Stimulated activated CD8-positive, alpha-beta memory T cell treated with anti-CD3 and anti-CD28 coated beads, Interleukin-15, amount 100 ng/mL, for 24 hours (primary cell): Measurements from ENCODE around the gene OR52N5.

Experiments used
- DNase-seq: peaks from one replicate; pipeline ENCODE4 v3.0.0-alpha.2; 2020; ENCODE audit warnings: low read depth

The OR52N5 gene

DNA sequence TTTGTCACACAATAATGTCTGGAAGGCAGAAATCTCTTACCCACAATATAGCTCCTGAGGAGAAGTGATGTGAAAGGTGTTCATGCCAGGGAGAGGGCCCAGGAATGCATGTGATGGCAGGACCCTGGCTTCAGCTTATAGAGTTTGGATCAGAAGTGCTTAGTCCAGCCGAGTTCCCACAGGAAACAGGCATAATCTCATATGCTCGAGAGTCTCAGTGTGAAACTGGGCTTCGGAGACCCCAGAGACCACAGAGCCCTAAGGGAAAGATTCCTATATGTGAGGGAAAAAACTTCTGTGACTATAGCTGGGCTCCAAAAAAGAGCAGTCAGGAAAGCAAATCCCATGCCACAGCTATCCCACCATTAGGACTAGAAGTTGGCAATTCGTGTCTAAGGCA is at the start of gene OR52N5:
Gene OR52N5 (minus strand): TSS at position 101 of the 400 bp plus-strand sequence. CDS start 4,721 bp downstream, outside the sequence.
- no peak for DNase-seq

DNA sequence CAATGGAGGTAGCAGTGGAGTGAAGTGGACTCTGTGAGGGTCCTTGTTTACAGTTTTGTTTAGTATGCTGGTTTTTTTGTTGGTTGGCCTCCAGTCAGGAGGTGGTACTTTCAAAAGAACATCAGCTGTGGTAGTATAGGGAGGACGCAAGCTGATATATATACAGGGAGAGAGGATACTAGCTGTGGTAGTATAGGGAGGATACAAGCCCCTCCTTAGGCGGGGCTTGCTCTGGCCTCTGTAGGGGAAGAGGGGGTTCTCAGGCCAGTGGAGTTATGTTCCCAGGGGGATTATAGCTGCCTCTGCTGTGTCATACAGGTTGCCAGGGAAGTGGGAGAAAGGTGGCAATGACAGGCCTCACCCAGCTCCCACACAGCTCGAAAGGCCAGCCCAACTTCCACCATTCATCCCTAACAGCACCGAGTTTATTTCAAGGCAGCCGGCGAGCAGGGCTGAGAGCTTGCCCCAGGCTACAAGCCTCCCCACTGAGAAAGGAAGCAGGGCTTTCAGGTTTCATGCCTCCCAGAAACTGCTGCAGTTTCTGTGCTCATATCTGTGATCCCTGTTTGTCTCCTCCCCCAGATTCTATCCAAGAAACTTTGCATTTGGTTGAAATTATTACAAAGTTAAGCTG is 48.2 kb upstream of the OR52N5 start:
- no peak for DNase-seq

DNA sequence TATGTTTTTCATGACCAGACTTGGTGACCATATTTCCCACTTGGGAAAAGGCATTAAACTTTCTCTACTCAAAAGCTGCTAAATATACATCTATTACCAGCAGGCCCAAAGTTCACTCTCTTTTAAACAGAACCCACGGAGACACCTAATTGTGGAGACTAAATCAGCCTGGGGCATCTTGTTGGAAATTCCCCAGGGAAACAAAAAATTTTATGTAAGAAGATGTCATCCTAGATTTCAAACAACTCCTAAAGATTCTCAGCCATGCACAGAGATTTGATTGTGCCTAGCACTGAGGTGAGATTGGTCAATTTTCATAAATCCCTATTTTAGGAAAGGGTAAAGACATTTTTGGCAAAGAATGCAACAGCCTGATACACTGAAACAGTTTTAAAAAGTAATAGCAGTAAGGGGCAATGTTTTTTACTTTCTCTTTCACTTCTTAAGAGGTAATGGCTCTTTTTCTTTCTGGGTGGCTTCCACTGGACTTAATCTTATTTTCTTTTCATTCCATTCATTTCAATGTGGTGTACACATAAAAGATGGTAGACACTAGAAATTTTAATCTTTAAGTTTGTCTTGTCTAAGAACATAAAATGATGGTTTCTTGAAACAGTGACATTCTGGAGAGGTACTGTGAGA is 35.2 kb upstream of the OR52N5 start:
- DNase-seq: no peak

DNA sequence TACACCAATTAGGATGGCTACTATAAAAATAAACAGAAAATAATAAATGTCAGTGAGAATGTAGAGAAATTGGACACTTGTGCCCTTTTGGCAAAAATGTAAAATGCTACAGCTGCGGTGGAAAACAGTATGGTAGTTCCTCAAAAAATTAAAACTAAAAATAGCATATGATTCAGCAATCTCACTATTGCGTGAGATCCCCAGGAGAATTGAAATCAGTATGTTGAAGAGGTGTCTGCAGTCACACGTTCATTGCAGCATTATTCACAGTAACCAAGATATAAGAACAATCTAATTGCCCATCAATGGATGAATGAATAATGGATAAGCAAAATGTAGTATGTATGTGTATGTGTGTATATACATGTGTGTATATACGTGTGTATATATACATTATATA is 32.4 kb upstream of the OR52N5 start:
- DNase-seq: no peak

DNA sequence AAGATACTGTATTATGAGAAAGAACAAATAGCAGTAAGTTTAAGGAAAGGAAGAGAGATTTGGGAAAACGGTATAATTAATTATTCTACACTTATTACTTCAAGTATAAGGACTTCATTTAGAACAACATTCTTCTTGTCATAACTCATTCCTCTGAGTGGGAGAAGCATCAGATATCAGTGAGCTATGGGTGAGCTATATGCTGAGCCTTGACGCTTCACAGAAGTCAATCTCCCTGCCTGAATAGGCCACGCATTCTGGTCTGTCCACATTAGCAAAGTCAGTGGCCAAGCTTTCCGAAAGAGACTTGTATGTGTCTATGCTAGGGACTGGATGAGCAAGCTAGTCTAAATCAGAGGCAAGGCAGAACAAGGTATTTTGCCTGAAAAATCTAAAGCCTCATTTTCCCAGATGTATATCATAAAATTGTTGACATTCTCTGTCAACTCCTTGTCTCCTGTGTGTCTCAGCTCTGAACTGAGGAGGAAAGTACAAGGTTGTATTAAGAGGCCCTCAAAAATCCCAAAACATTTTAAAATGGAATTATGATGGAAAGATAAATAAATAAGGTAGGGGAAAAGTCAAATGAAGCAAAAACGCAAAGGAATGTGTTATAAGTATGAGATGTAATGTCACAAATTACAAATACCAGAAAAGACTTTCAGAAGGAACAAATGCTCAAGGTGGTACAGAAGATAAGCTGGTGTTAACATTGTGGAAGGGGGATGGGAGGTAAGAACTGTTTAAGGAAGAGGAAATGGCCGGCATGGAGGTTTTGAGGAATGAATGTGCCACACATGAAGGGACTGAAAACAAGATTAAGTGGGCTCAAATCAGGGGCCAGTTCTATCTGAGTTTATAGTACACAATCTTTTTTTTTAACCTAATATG is 27.0 kb upstream of the OR52N5 start:
- DNase-seq: no peak

DNA sequence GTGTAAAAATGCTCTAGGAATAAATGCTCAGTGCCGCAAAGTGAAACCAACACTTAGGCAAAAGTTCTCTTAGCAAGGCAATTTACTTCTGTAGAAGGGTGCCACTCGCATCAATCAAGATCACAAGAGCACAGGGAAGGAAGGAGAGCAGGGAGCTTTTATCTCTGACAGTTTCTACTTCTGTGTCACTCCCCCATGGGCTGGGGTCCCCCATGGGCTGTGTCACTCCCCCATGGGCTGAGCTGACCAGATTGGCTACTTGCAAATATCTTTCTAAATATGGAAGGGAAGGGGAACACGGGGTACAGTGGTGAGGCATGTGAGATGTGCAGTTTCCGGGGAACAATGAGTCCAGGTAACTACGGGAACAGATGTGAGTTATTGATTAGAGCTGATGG is 26.0 kb upstream of the OR52N5 start:
- no peak for DNase-seq

DNA sequence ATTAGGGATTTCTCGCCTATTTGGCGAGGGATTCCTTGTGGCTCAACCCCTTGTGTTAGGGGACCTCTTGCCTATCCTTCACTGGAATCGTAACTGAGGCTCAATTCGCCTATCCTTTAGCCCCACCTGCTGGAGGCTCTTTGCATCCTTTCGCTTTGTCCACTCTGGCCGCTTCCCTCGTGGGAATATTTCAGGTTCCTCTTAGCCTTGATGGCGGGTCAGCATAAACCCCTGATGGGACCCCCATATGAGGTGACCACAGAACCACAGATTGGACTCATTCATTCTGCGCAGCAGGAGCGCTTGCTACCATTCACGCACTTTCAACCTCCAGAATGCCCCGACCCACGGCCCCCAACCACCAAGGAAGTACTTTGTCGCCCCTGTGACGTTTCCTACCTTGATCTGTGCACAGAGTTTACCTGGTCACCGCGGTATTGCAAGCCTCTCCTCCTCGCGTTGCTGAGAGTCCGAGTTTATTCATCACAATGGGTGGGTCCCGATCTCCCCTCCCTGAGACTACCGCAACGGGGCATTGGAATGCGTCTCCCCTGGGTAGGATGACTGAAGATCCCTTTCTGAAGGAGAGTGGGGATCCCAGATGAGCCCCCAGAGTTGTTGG is 25.5 kb upstream of the OR52N5 start, which contains the start of gene OR52N2:
Gene OR52N2 (plus strand): TSS at position 425 of the 622 bp plus-strand sequence. CDS start 11,412 bp downstream, outside the sequence.
- peak; percentile 35 for DNase-seq

DNA sequence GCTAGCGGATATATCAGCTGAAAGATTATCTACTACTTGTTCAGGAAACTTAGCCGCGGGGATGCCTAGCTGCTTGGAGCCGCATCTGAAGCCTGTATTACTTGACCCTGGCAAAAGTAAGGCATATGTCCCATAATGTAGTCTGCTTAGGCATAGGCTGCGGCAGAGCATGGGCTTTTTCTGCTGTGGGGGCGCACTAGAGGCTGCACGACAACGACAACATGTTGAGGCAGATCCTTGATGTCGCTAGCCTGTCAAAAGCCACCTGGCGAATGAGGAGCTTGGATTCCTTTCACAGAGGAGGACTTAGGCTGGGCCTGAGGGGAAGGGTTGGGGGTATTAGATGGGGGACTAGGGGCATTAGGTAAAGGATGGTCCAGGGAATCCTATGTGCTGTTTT is 24.4 kb upstream of the OR52N5 start:
- no peak for DNase-seq

DNA sequence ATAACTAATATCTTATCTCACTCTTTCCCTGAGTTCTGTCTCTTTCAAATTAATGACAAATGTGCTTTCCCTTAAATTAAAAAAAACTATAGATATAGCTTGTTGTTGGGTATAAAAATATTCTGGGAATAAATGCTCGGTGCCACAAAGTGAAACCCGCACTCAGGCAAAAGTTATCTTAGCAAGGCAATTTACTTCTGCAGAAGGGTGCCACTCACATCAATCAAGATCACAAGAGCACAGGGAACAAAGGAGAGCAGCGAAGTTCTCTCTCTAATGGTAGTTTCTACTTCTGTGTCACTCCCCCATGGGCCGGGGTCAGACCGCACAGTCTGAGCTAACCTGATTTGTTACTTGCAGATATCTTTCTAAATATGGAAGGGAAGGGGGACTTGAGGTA is 20.8 kb upstream of the OR52N5 start:
- DNase-seq: no peak

DNA sequence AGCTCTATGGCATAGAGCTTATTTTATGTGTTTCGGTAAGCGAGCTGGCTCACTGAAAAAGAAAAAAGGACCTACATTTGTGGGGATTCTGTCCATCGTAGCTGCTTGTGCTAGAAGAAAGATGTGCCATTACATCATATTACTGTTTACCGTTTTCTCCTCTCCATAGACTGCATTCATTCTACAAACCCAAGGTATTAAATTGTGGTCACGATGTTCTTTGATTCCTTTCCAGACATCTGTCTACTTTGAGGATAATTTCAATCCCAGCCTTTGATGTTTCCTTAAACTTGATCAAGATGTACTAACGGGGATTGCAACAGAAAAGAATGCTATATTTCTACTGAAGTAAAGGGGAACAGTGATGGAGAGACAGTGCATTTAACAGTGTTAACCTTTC is 13.4 kb upstream of the OR52N5 start:
- DNase-seq: no peak

DNA sequence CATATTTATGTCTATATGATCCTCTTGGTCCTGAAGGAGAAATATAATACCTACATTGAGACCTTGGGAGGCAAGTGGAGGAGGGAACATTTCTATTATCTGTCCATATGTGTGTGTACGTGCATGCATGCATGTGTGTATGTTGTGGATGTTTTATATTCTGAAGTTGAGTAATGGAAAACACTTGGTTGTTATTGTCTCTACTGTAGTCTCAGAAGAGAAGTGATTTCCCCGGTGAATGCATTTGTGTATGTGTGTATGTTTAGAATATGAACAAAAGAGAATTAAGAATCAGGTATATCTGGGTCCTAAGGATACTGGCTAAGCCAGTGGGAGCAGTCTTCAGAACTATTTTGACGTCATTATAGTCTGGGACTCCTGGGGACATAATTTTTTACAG is 8.0 kb upstream of the OR52N5 start, which contains the start of gene OR52N1:
Gene OR52N1 (minus strand): TSS at position 101 of the 400 bp plus-strand sequence. CDS start 2,449 bp downstream, outside the sequence.
- no peak for DNase-seq

DNA sequence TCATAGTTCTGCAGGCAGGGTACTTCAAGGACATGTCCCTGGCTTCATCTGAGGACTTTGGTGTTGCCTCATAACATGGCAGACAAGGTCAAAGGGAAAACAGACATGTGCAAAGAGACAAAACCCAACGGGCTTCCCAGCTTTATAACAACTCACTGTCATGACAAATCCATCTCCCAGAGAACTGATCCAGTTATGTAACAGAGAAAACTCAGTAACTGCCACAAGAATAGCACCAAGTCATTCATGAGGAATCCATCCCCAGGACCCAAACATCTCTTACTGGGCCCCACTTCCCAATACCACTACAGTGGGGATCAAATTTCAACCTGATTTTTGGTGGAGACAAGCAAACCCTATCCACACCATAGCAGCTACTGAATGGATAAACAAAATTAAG is 16.1 kb downstream of the OR52N5 start:
- DNase-seq: no peak

DNA sequence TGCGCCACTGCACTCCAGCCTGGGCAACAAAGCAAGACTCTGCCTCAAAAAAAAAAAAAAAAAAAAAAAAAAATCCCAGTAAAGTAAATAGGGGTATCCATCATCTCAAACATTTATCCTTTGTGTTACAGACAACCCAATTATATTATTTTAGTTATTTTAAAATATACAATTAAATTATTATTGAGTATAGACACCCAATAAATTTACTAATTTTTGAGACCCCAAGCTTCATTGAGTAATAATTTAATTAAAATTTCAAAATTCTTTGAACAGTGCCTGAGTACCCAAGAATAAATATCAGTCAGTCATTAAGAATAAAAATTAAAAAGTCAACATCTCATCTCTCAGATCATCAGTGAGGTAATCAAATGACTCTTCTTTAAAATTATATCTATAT is 29.2 kb downstream of the OR52N5 start, which contains the start of gene OR52N4:
Gene OR52N4 (plus strand): TSS at position 301 of the 400 bp plus-strand sequence. CDS start 498 bp downstream, outside the sequence.
- no peak for DNase-seq

DNA sequence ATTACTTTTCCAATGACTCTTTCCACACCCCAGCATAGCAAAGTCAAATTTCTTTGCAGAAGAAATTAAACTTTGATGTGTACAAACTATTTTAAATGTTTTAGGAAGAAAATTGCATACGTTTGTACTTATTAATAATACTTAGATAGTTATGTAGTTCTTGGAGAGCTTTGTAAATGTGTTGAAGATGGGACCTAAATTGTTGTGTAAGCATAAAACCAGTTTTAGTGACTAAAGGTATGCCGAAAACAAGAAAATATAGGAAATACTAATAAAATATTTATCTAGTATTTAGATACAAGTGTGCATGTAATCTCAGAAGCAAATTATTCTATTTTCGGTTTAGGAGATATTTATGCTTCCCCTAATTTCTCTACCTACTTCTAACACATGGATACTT is 33.3 kb downstream of the OR52N5 start:
- DNase-seq: no peak

DNA sequence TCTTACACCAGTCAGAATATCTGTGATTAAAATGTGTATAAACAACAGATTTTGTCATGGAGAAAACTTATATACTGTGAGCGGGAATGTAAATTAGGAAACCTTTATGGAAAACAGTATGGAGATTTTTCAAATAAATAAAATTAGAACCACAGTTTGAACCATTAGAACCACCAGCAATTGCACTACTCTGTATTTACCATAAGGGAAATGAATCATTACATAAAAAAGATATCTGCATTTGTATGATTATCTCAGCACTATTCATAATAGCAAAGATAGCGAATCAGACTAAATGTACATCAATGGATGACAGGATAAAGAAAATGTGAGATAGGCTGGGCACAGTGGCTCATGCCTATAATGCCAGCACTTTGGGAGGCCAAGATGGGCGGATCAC is 36.5 kb downstream of the OR52N5 start:
- DNase-seq: no peak

DNA sequence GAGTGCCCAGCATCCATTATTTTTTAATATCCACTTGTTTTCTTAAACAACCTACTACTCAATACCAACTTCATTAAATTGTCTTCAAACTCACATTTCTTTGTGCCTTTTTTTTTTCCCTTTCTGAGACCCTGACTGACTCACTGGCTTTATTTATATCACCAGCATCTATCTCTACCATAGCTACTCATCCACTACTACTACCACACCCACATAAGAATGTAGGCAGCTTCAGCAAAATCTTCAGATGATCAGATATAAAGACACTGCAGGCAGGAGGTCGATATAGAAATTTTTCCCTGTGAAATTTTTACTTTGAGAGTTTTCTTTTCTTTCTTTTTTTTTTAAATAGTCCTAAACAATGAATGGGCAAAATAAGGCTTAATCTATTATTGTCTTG is 44.7 kb downstream of the OR52N5 start:
- no peak for DNase-seq

DNA sequence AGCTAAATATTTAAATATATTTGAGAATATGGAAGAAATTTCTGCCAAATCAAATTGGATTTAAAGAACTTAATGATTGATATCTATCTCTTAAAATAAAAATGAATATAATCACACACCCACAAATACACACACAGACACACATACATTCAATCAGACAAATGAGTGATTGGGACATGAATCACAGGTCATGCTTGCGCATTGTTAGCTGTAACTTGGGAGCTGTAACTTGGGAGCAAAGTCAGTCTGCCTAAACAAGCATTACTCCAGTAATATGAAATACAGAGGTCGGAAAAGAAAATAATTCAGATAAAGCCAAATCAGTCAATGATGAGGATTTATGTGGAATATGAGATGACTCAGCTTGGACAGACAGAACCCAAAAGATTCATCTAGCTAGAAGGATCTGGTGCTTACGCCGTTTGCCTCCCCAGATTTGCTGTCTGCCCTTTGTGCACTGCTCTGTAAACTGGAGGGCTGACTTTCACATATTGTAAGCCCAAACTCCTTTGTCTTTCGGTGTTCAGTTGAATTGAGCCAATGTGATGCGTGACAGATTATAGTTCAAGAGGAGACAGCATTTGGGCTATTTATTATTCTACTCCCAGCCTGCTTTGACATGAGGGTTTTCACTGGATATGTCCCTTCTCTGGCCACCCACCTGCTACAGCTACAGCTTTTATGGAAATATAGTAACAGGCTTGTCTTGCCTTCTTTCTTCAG is 45.3 kb downstream of the OR52N5 start:
- DNase-seq: no peak

DNA sequence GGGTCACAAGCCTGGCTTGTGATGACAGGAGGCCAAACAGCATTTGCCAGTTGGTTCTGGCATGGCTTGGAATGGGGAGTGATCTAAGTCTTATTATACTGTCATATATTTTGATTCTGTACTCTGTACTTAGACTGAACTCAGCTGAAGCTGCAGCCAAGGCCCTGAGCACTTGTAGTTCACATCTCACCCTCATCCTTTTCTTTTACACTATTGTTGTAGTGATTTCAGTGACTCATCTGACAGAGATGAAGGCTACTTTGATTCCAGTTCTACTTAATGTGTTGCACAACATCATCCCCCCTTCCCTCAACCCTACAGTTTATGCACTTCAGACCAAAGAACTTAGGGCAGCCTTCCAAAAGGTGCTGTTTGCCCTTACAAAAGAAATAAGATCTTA is 46.1 kb downstream of the OR52N5 start:
- no peak for DNase-seq

DNA sequence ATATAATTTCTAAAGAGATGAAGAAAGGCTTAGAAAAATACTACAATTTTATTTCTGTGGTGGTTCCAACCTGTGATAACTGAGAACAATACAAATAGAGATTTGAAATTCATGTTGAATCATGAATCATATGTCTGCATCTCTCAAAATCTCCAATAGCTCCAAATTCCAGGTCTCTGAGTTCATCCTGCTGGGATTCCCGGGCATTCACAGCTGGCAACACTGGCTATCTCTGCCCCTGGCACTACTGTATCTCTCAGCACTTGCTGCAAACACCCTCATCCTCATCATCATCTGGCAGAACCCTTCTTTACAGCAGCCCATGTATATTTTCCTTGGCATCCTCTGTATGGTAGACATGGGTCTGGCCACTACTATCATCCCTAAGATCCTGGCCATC is 46.8 kb downstream of the OR52N5 start, which contains the start of gene OR56B1:
Gene OR56B1 (plus strand): TSS at position 53 of the 400 bp plus-strand sequence. CDS start 69 bp downstream, at position 122.
- no peak for DNase-seq

DNA sequence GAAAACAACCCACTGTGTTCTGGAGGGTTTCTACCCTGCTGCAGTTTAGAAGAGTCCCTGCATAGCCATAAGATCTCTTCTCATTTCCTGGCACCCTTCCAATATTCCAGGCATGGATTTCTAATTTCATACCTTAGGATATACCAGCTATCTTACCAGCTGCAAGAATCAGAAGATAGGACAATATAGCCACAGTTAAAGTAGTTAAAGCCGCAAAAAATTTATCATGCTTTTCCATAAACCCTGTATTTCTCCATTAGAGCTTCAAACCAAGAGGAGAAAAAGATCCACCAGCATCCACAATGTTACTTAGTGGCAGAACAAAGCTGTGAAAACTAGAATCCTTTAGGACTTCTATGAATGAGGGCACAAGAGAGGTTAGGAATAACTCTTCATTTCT is 55.5 kb downstream of the OR52N5 start:
- DNase-seq: no peak

DNA sequence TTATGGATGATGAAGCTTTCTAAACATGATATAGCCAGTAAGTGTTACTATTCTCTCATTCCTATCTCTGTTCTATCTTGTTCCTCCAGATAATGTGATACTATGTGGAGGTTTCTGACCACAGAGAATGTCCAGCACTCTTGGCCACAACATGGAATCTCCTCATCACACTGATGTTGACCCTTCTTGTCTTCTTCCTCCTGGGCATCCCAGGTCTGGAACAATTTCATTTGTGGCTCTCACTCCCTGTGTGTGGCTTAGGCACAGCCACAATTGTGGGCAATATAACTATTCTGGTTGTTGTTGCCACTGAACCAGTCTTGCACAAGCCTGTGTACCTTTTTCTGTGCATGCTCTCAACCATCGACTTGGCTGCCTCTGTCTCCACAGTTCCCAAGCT is 56.8 kb downstream of the OR52N5 start:
- DNase-seq: no peak
